Fibroblast of the aortic adventitia (primary cell): ENCODE data around the gene WSB1. TPM values are rescaled to one million over a fixed set of nuclear protein-coding genes. Genes with fewer than 3 reads are reported as not detected.

Source experiments
- DNase-seq: peaks from one replicate; pipeline ENCODE4 v3.0.0-alpha.2; 2010; ENCODE audit warnings: low read depth
- H3K4me3 ChIP-seq: 2 replicates; pipeline ENCODE4 v1.5.1; 2011; ENCODE audit warnings: low read depth, mild to moderate bottlenecking, control low read depth, low read length, moderate library complexity
- total RNA-seq: library from RNA; depleted of rRNA; stranded (reverse); fragments of >200 nt; gene quantifications from 2 replicates; pipeline ENCODE4 v1.2.3, GENCODE V29; 2012; ENCODE audit warnings: low replicate concordance
- TF ChIP-seq, protein P1 (sequence below): IDR thresholded peaks from 2 replicates; pipeline ENCODE4 v1.5.1; 2011; ENCODE audit warnings: mild to moderate bottlenecking, low read length, control low read depth, inconsistent platforms; ENCODE audit not compliant: insufficient read depth

The WSB1 gene
- total RNA-seq, 1 donor, result 99.0 TPM

DNA sequence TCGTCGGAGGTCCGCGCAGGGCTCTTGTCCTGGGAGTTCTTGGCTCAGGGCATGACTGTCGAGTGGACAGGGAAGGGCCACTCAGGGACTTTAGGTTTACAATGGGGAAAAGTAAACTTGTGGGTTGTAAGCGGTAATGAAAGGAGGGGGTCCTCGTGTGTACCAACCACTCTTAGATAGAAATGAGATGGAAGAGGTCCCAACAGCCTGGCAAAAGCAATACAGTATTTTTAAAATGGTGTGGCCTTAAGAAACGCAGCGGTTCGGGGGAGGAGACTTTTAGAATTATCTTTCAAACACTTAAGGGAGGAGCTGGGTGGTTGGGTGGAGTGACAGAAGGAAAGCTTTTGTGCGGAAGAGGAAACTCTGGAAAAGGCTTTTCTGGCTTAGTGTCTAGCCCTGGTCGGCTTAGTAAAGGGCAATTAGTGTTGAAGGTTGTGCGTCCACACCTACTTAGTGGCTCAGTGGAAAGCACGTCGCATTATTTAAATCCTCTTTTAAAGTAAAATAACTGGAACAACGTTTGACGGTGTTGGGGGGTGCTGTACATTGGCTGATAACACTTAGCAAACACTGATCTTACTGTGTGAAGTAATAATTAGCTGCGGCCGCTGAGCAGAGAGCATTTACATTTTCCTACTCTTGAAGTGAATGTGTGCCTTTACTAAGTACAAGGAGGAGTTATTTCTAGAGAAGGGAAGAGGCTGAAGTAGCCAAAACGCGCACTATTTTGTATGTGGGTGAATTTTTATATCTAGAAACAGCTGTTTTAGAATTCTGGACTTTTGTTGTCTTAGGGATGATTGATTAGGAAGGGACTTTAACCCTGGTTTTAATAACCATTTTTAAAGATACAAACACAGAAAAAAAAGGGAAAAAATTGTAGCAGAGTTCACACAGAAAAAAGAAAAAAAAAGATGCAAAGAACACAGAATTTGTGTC lies 1.0 kb downstream of the WSB1 start:
- H3K4me3 ChIP-seq, result peak overlapping the region; percentile 98
- TF ChIP-seq, protein P1, sequence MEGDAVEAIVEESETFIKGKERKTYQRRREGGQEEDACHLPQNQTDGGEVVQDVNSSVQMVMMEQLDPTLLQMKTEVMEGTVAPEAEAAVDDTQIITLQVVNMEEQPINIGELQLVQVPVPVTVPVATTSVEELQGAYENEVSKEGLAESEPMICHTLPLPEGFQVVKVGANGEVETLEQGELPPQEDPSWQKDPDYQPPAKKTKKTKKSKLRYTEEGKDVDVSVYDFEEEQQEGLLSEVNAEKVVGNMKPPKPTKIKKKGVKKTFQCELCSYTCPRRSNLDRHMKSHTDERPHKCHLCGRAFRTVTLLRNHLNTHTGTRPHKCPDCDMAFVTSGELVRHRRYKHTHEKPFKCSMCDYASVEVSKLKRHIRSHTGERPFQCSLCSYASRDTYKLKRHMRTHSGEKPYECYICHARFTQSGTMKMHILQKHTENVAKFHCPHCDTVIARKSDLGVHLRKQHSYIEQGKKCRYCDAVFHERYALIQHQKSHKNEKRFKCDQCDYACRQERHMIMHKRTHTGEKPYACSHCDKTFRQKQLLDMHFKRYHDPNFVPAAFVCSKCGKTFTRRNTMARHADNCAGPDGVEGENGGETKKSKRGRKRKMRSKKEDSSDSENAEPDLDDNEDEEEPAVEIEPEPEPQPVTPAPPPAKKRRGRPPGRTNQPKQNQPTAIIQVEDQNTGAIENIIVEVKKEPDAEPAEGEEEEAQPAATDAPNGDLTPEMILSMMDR, result no peak
- peak; percentile 93 for DNase-seq

DNA sequence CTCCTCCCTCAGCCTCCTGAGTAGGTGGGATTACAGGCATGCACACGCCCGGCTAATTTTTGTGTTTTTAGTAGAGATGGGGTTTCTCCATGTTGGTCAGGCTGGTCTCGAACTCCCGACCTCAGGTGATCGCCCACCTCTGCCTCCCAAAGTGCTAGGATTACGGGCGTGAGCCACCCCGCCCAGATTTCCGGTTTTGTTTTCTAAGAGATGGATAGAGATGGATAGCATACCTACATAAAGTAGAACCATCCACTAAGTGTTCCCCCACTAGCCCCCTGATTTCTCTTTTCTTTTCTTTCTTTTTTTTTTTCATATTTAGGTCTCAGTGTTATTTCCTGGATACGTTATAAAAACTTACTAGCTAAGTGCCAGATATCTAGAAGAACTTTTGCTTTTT lies 2.0 kb downstream of the WSB1 start:
- TF ChIP-seq, protein P1, result no peak
- no peak for DNase-seq
- peak overlapping the region; percentile 98 for H3K4me3 ChIP-seq

DNA sequence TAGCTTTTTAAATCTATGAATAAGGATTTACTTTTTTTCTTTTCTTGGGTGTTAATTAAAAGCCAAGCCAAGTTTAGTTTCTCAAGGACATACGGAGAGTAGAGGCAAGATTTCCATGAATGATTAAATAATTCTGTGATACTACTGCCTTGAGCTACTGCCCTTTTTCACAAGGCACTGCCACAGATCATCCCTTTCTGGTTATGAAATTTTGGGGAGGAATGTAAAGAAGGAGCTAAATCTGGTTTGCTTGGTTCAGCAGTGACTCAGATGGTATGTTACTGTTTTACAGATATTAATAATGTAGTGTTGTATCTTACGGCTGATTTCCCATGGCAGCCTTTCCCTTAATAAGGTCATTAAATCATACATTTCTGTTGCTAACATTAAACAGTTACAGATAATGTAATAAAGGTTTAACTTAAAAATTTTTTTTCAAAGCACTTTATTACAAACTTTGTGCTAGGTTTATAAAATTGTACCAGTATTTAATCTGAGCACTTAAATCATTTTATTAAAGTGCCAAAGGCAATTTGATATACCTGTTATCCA lies 2.6 kb downstream of the WSB1 start:
- TF ChIP-seq, protein P1, result no peak
- peak overlapping the region; percentile 98 for H3K4me3 ChIP-seq
- peak; percentile 84 for DNase-seq

DNA sequence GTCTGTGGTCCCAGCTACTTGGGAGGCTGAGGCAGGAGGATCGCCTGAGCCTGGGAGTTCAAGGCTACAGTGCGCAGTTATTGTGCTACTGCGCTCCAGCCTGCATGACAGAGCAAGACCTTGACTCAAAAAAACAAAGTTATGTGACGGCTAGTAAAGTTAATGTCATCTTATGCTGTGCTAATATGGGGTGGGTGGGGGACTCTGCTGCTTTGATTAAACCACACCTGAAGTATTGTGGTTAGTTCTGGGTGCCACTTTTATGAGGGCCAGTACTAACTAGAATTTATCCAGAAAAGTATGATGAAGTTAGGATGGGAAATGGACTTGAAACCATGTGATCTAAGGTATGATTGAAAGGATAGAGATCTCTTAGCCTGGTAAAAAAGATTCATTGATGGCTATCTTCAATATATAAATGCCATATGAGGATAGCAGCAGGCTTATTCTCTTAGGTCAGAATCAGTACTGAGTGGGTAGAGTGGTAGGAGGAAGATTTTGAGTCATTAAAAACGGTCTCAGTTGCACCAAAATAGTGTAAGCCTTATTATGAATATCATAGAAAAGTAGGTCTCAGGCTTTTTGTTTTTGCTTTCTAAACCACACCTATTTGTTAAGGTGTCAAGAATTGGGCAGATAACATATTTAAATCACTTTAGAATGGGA lies 5.6 kb downstream of the WSB1 start:
- peak overlapping the region; percentile 9 for H3K4me3 ChIP-seq
- no peak for DNase-seq
- TF ChIP-seq, protein P1, result no peak

DNA sequence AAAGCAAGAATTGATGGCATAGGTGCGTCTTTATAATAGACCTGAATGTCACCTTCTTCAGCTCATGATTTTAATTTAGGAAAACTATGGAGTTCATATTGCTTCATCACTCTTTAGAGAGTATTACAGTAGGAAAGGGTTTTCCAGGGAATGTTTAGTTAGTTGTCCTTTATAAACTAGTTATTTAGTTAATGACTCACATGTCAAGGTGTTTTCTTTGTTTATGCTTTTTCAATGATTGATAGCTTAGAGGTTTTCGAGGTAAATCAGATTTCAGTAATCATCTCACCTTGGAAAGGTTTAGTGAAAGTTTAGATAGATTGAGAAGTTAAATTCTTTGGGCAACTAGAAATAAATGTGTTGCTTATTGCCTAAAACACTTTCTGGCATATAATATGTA lies 9.8 kb downstream of the WSB1 start:
- TF ChIP-seq, protein P1, result no peak
- H3K4me3 ChIP-seq, result no peak overlapping the region
- no peak for DNase-seq

DNA sequence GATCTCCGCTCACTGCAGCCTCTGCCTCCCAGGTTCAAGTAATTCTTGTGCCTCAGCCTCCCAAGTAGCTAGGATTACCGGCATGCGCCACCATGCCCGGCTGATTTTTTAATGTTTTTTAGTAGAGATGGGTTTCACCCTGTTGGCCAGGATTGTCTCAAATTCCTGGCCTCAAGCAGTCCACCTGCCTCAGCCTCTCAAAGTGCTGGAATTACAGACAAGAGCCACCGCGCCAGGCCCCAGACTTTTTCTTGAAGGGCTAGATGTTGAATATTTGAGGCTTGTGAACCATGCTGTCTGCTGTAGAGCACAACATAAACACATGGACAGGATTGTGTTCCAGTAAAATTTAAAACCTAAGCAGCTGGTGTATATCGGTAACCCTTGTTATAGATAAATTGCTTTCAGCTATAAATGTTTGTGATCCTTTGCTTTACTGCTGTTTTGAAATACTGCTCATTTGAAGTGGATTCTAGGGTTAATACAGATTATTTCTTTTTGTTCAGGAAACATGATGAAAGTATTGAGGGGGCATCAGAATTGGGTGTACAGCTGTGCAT lies 12.4 kb downstream of the WSB1 start:
- no peak for DNase-seq
- TF ChIP-seq, protein P1, result no peak

More for the DNA sequence above, 12.4 kb downstream of the WSB1 start:
- no peak overlapping the region for H3K4me3 ChIP-seq
